Breast epithelium (tissue), 4 donors: ENCODE data around the gene EEF1AKMT3. TPM values are rescaled to one million over a fixed set of nuclear protein-coding genes. Genes with fewer than 3 reads are reported as not detected.

ENCODE experiments used
- DNase-seq, 2 donors: peaks; one replicate each; pipeline ENCODE4 v3.0.0-alpha.2; 2019; ENCODE audit warnings: low spot score in 2 of 2
- H3K27ac ChIP-seq, 2 donors: fragments of 200-600 bp; sonication (generic) in 1 of 2; one replicate each; pipeline ENCODE4 v1.5.1; 2016 to 2019; ENCODE audit warnings: mild to moderate bottlenecking in 1 of 2
- H3K27me3 ChIP-seq, 2 donors: fragments of 200-600 bp; sonication (generic) in 1 of 2; one replicate each; pipeline versions ENCODE4 v1.5.1 to v1.6.0; 2017 to 2019; ENCODE audit warnings: control low read depth in 1 of 2, mild to moderate bottlenecking in 1 of 2
- H3K36me3 ChIP-seq: fragments of 200-600 bp; one replicate; pipeline ENCODE4 v1.5.1; 2019
- H3K4me1 ChIP-seq, 2 donors: fragments of 200-600 bp; sonication (generic); one replicate each; pipeline ENCODE4 v1.5.1; 2016 to 2019; ENCODE audit warnings: control low read depth in 1 of 2
- H3K4me3 ChIP-seq, 3 donors: fragments of 200-600 bp; sonication (generic); 1 replicate in 2 of 3; 2 replicates in 1 of 3; pipeline ENCODE4 v1.5.1; 2016 to 2019; ENCODE audit warnings: mild to moderate bottlenecking in 3 of 3, moderate library complexity in 2 of 3
- H3K9me3 ChIP-seq, 2 donors: fragments of 200-600 bp; sonication (generic) in 1 of 2; one replicate each; pipeline ENCODE4 v1.5.1; 2016 to 2019; ENCODE audit warnings: control low read depth in 1 of 2
- CTCF ChIP-seq, 3 donors: fragments of 450-650 bp; IDR thresholded peaks; one replicate each; pipeline ENCODE4 v1.5.1; 2016 to 2017; ENCODE audit warnings: antibody characterized with exemption in 3 of 3, mild to moderate bottlenecking in 3 of 3, moderate library complexity in 3 of 3
- POLR2A ChIP-seq: fragments of 450-650 bp; IDR thresholded peaks from one replicate; pipeline ENCODE4 v1.6.1; 2016; ENCODE audit warnings: antibody characterized with exemption, mild to moderate bottlenecking, moderate library complexity
- POLR2AphosphoS5 ChIP-seq, 3 donors: sonication (generic); formaldehyde crosslinking; IDR thresholded peaks; one replicate each; pipeline ENCODE4 v1.6.1; 2017; ENCODE audit warnings: antibody characterized with exemption in 3 of 3
- intact Hi-C: fragments of 100-400 bp; cut with DNase I; formaldehyde crosslinking; loops from one replicate; pipeline ENCODE4 v1.15.1; 2023; ENCODE audit warnings: low total_unique reads
- total RNA-seq, 3 donors: library from RNA; depleted of rRNA; stranded (reverse); fragments of >200 nt; gene quantifications; one replicate each; pipeline ENCODE4 v1.1.0, GENCODE V29; 2016

Gene EEF1AKMT3
- total RNA-seq, 3 donors from 2014 or later = 15.7 to 18.1 (median 16.5) TPM

GRCh38 chr12:57763881-57764661, 8.3 kb upstream of the EEF1AKMT3 start:
- H3K9me3 ChIP-seq = no peaks in the 10 kb centered on the region
- TF ChIP-seq CTCF (IDR thresholded peaks at IDR 0.05) = no peak
- TF ChIP-seq POLR2A = no peak
- no peak for TF ChIP-seq POLR2AphosphoS5 (IDR thresholded peaks at IDR 0.05)
- H3K4me3 ChIP-seq = peak overlapping the region in 2 of 3 donors; percentile 56 to 63
- H3K27me3 ChIP-seq = peaks cover 0 to 25% of the 10 kb centered on the region in 2 donors
- peaks cover 0 to 8% of the 10 kb centered on the region in 2 donors for H3K4me1 ChIP-seq
- no peaks in the 10 kb centered on the region for H3K36me3 ChIP-seq
- intact Hi-C loops = no loop called here
- no peak overlapping the region for H3K27ac ChIP-seq
- DNase-seq = no peak

- H3K4me3 ChIP-seq = peak overlapping the region in 2 of 3 donors; percentile 56 to 63
- TF ChIP-seq CTCF (IDR thresholded peaks at IDR 0.05) = no peak
- no peak for TF ChIP-seq POLR2A
- no peak for TF ChIP-seq POLR2AphosphoS5 (IDR thresholded peaks at IDR 0.05)
- no peaks in the 10 kb centered on the region for H3K36me3 ChIP-seq
- intact Hi-C loops = no loop called here
- H3K27ac ChIP-seq = no peak overlapping the region
- no peaks in the 10 kb centered on the region for H3K9me3 ChIP-seq
- no peak for DNase-seq
- H3K4me1 ChIP-seq = peaks cover 0 to 8% of the 10 kb centered on the region in 2 donors
- H3K27me3 ChIP-seq = peaks cover 0 to 25% of the 10 kb centered on the region in 2 donors
Observed at GRCh38 chr12:57764662-57765002, 7.8 kb upstream of the EEF1AKMT3 start.

GRCh38 chr12:57765003-57765697, 7.3 kb upstream of the EEF1AKMT3 start:
- H3K9me3 ChIP-seq = no peaks in the 10 kb centered on the region
- H3K27me3 ChIP-seq = peaks cover 0 to 25% of the 10 kb centered on the region in 2 donors
- TF ChIP-seq POLR2AphosphoS5 (IDR thresholded peaks at IDR 0.05) (no peak), POLR2A (no peak), CTCF (IDR thresholded peaks at IDR 0.05) (peak in 2 of 3 donors; percentile 22 to 23)
- no peak overlapping the region for H3K27ac ChIP-seq
- DNase-seq = peak in 1 of 2 donors; percentile 54
- no peaks in the 10 kb centered on the region for H3K36me3 ChIP-seq
- H3K4me3 ChIP-seq = peak overlapping the region; percentile 5 to 63 (median 56)
- intact Hi-C loops = no loop called here
- H3K4me1 ChIP-seq = peaks cover 0 to 8% of the 10 kb centered on the region in 2 donors

- Histone ChIP-seq H3K36me3 (no peaks in the 10 kb centered on the region), H3K27ac (no peak overlapping the region), H3K9me3 (no peaks in the 10 kb centered on the region), H3K4me3 (peak overlapping the region in 2 of 3 donors; percentile 56 to 63), H3K4me1 (peaks cover 0 to 8% of the 10 kb centered on the region in 2 donors), H3K27me3 (peaks cover 0 to 25% of the 10 kb centered on the region in 2 donors)
- no peak for TF ChIP-seq CTCF (IDR thresholded peaks at IDR 0.05)
- TF ChIP-seq POLR2AphosphoS5 (IDR thresholded peaks at IDR 0.05) = no peak
- TF ChIP-seq POLR2A = no peak
- intact Hi-C loops = no loop called here
- DNase-seq = no peak
Observed at GRCh38 chr12:57765698-57766463, 6.5 kb upstream of the EEF1AKMT3 start.
